ENCODE results near the gene DGKA. TPM values are rescaled to one million over a fixed set of nuclear protein-coding genes. Genes with fewer than 3 reads are reported as not detected.
A peak's percentile ranks its signal among the peaks of the same experiment; 100 is the strongest.

DGKA gene
- total RNA-seq, 1 donor from 2014 or later, result 29.0 TPM

DNA sequence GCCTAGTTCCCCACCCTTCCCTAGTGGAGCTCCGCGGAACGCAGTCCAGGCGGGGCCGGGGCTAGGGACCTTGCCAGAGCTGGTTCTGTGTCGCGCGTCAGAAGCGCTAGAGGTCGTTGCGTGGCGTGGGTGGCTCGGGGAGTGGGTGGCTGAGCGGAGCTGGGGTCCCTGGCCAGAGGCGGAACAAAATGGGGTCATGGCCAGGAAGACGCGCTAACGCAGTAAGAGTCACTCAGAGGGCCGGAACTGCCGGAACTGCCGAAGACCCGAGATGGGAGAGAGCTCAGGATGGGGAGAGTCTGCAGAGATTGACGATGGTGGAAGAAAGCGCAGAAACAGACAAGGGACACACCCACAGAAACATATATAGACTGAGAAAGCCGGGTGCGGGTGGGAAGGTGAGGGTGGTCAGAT, 4.8 kb downstream of the DGKA start:
- no peaks in the 10 kb centered on the region for H3K9me3 ChIP-seq
- H3K27me3 ChIP-seq, result no peaks in the 10 kb centered on the region
- TF ChIP-seq CTCF (IDR thresholded peaks at IDR 0.05), result no peak
- intact Hi-C loops (cut with DNase I), result no loop called here
- DNase-seq (peak; percentile 66), ATAC-seq (no peak)
- H3K4me3 ChIP-seq, result peak overlapping the region; percentile 17
- H3K36me3 ChIP-seq, result peaks cover 4% of the 10 kb centered on the region
- H3K4me1 ChIP-seq, result peaks cover 23% of the 10 kb centered on the region
- peak overlapping the region; percentile 13 for H3K27ac ChIP-seq

- intact Hi-C loops (cut with DNase I), result no loop called here
- H3K4me3 ChIP-seq, result no peak overlapping the region
- H3K36me3 ChIP-seq, result peaks cover 17% of the 10 kb centered on the region
- DNase-seq (no peak), ATAC-seq (no peak)
- no peaks in the 10 kb centered on the region for H3K27me3 ChIP-seq
- H3K27ac ChIP-seq, result no peak overlapping the region
- TF ChIP-seq CTCF (IDR thresholded peaks at IDR 0.05), result no peak
- peaks cover 11% of the 10 kb centered on the region for H3K4me1 ChIP-seq
- H3K9me3 ChIP-seq, result no peaks in the 10 kb centered on the region
Observed at GRCh38 chr12:55937981-55938380, 7.0 kb downstream of the DGKA start.

GRCh38 chr12:55938826-55939501, 8.0 kb downstream of the DGKA start:
- intact Hi-C loops (cut with DNase I), result no loop called here
- H3K4me3 ChIP-seq, result no peak overlapping the region
- H3K27me3 ChIP-seq, result no peaks in the 10 kb centered on the region
- ATAC-seq, result no peak
- H3K36me3 ChIP-seq, result peaks cover 23% of the 10 kb centered on the region
- no peaks in the 10 kb centered on the region for H3K9me3 ChIP-seq
- peaks cover 3% of the 10 kb centered on the region for H3K4me1 ChIP-seq
- no peak overlapping the region for H3K27ac ChIP-seq
- no peak for DNase-seq
- TF ChIP-seq CTCF (IDR thresholded peaks at IDR 0.05), result no peak

DNA sequence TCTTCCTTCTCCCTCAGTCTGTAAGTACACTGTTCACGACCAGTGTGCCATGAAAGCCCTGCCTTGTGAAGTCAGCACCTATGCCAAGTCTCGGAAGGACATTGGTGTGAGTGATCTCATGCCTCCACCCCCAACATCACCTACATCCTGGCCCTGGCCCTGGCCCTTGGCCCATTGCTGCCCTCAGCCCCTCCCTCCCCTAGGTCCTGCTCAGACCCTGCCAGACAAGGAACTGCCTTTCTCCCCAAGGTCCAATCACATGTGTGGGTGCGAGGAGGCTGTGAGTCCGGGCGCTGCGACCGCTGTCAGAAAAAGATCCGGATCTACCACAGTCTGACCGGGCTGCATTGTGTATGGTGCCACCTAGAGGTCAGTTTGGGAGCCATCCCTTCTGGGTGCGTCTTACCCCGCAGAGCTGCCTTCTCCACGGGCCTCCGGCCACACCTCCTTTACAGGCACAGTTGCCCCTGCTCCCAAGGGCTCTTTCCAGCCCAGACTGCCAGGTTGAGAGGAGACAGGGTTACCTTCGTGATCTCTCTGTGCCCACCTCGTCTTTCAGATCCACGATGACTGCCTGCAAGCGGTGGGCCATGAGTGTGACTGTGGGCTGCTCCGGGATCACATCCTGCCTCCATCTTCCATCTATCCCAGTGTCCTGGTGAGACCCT, 9.2 kb downstream of the DGKA start:
- intact Hi-C loops (cut with DNase I), result no loop called here

DNA sequence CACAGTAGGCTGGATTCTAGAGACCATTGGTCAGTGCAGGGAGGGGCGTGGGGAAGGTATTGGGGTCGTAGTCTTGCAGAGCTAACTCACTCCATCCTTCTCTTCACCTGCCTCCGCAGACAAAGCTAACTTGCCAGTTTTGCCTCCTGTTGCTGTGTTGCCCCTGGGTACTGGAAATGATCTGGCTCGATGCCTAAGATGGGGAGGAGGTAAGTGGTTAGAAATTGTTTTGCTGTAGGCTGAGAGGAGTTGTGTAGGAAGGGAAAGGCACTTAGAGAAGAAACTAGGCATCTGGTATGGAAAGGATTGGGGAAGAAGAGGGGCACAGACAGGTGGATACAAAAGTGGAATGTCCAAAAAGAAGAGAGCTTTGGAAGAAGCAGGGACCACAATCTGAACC, 11.1 kb downstream of the DGKA start:
- no peak for TF ChIP-seq CTCF (IDR thresholded peaks at IDR 0.05)
- no peak overlapping the region for H3K27ac ChIP-seq
- H3K4me1 ChIP-seq, result peaks cover 3% of the 10 kb centered on the region
- peaks cover 36% of the 10 kb centered on the region for H3K36me3 ChIP-seq
- ATAC-seq (no peak), DNase-seq (no peak)
- H3K9me3 ChIP-seq, result no peaks in the 10 kb centered on the region
- no peaks in the 10 kb centered on the region for H3K27me3 ChIP-seq
- intact Hi-C loops (cut with DNase I), result no loop called here
- no peak overlapping the region for H3K4me3 ChIP-seq

More for the DNA sequence above, 9.2 kb downstream of the DGKA start:
- H3K4me1 ChIP-seq, result peaks cover 3% of the 10 kb centered on the region
- peaks cover 26% of the 10 kb centered on the region for H3K36me3 ChIP-seq
- peak; percentile 94 for TF ChIP-seq CTCF (IDR thresholded peaks at IDR 0.05)
- H3K27me3 ChIP-seq, result no peaks in the 10 kb centered on the region
- no peaks in the 10 kb centered on the region for H3K9me3 ChIP-seq
- H3K27ac ChIP-seq, result no peak overlapping the region
- H3K4me3 ChIP-seq, result no peak overlapping the region
- ATAC-seq (peak; percentile 98), DNase-seq (peak; percentile 88)

Data from upper lobe of right lung (tissue), 1 donor.